ENCODE data around the gene BPIFB2.
"Not testable (repeated sequence)": the region's sequence is repeated elsewhere in the genome, so short reads cannot be mapped to it uniquely, and the experiment has no call there.

BPIFB2 gene

DNA sequence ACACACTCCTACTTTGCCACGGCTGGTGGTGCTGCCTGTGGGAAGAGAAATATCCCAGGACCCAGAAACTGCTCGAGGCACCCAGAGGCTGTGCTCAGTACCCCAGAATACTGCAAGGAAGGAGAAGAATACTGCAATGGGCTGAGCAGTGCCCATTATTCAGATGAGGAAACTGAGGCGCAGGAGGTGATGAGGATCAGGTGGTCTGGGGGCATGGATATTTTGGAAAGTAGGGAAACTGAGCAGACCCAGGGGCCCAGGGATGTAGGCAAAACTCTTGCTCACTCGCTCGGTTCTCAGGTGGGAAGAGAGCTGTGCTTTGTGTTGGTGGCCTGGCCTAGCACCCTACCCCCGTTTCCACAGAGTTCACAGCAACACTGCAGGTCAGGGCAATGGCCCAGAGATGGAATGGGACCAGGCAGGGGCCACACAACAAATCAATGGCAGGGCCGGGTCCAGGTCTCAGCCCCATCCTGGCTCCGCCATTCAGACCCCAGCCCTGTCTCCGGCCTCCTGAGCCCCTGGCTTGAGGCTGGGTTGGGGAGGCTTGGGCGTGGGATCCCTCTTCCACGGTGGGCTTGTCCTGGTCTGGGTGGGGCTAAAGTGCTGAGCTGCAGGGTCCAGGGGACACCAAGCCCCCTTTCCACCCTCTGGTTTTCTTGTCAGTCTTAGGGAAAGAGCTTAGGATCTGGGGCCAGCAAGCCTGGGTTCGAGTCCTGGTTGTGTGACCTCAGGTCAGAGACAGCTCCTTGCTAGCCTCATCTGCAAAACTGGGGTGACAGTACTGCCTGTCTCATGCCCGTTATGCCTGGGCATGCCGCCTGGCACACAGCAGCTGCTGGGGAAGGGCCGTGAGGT lies 37.2 kb upstream of the BPIFB2 start:
- Histone ChIP-seq H3K4me3 (ENCODE audit: low read depth, low read length) (no peak overlapping the region), H3K36me3 (replicated peaks) (no peaks in the 10 kb centered on the region), H3K27me3 (replicated peaks) (no peaks in the 10 kb centered on the region), H3K27ac (no peak overlapping the region)
- no peak for DNase-seq
- in situ Hi-C loops (cut with HindIII; ENCODE audit: low pct_ligation_motif_present, low sequenced_read_pairs) = no loop called here
- TF ChIP-seq, protein P1, sequence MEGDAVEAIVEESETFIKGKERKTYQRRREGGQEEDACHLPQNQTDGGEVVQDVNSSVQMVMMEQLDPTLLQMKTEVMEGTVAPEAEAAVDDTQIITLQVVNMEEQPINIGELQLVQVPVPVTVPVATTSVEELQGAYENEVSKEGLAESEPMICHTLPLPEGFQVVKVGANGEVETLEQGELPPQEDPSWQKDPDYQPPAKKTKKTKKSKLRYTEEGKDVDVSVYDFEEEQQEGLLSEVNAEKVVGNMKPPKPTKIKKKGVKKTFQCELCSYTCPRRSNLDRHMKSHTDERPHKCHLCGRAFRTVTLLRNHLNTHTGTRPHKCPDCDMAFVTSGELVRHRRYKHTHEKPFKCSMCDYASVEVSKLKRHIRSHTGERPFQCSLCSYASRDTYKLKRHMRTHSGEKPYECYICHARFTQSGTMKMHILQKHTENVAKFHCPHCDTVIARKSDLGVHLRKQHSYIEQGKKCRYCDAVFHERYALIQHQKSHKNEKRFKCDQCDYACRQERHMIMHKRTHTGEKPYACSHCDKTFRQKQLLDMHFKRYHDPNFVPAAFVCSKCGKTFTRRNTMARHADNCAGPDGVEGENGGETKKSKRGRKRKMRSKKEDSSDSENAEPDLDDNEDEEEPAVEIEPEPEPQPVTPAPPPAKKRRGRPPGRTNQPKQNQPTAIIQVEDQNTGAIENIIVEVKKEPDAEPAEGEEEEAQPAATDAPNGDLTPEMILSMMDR (IDR thresholded peaks at IDR 0.05; ENCODE audit: low read depth, low read length, missing control alignments) = no peak

DNA sequence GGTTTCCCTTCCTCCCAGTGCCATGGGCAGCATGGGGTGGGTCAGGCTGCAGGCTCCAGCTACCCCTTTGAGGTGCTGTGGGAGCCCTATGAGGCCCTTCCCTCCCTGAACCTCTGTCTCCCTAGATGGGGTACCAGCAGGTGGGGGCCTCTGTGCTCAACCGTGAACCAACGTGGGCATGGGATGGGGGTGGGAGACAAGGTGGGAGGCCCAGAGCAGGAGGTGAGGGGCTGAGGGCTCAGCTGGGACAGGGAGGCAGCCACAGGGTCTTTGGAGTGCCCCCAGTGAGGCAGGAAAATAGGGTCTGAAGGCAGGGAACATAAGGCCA lies 36.6 kb upstream of the BPIFB2 start:
- H3K36me3 ChIP-seq (replicated peaks) = no peaks in the 10 kb centered on the region
- no peak for DNase-seq
- in situ Hi-C loops (cut with HindIII; ENCODE audit: low pct_ligation_motif_present, low sequenced_read_pairs) = no loop called here
- TF ChIP-seq, protein P1 (IDR thresholded peaks at IDR 0.05; ENCODE audit: low read depth, low read length, missing control alignments) = no peak
- no peaks in the 10 kb centered on the region for H3K27me3 ChIP-seq (replicated peaks)
- H3K27ac ChIP-seq = no peak overlapping the region
- H3K4me3 ChIP-seq (ENCODE audit: low read depth, low read length) = no peak overlapping the region

DNA sequence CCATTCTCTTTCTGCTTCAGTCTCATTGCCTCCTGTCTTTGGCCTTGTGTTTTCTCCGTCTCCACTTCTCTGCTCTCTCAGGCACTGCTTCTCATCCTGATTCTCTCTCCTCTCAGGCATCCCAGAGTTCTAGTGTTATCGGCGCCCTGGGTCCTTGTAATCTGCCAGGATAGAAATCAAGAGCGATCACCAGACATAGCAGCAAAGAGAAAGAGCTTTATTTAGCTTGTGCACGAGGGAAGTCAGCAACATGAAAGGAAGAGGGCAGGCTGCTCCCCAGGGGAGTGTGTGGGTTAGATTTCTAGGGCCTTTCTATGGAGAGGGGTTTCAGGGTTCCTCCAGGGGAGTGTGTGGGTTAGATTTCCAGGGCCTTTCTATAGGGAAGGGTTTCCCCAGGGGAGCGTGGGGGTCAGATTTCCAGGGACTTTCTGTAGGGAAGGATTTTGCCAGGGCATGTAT lies 35.8 kb upstream of the BPIFB2 start:
- no peaks in the 10 kb centered on the region for H3K36me3 ChIP-seq (replicated peaks)
- in situ Hi-C loops (cut with HindIII; ENCODE audit: low pct_ligation_motif_present, low sequenced_read_pairs) = no loop called here
- TF ChIP-seq, protein P1 (IDR thresholded peaks at IDR 0.05; ENCODE audit: low read depth, low read length, missing control alignments) = no peak
- no peaks in the 10 kb centered on the region for H3K27me3 ChIP-seq (replicated peaks)
- no peak overlapping the region for H3K27ac ChIP-seq
- no peak for DNase-seq
- no peak overlapping the region for H3K4me3 ChIP-seq (ENCODE audit: low read depth, low read length)

DNA sequence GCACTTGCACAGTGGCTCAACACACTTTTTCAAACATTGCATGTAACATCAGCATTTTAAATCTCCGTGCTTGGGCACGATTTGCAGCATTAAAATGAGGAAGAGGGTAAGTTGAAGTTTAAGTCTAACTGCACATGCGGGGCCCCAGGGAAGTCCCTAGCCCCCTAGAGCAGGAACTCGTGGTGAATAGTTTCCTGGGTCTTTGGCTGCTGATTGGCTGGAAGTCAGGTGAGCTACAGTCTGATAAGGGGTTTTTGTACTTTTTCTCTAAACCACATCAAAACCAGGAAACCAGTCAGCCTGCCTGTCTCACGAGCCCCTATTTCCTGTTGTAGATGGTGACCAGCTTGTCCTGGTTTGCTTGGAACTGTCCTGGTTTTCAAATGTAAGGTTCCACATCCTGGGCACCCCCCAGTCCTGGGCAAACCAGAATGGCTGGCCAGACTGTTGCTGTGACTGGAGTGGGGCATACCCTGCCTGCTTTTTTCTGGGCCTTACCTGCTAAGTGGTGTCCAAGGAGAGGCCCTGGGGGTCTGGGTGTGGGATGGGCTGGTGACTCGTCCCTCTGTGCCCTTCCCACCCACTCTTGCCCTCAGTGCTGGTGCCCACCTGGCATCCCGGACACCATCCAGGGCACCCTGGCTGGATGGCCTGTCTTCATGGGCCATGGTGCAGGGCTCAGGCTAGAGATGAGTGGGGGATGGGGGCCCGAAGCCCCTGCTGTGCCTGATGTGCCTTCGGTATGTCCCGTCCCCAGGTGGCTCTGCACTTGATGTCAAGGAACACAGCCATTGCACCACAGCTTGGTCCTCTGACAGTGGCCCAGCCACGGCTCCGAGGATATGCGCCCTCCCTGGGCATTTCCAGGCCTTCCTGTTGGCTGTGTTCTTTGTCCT lies 35.1 kb upstream of the BPIFB2 start:
- H3K36me3 ChIP-seq (replicated peaks) = no peaks in the 10 kb centered on the region
- no peaks in the 10 kb centered on the region for H3K27me3 ChIP-seq (replicated peaks)
- in situ Hi-C loops (cut with HindIII; ENCODE audit: low pct_ligation_motif_present, low sequenced_read_pairs) = no loop called here
- H3K27ac ChIP-seq = no peak overlapping the region
- DNase-seq = no peak
- no peak overlapping the region for H3K4me3 ChIP-seq (ENCODE audit: low read depth, low read length)
- TF ChIP-seq, protein P1 (IDR thresholded peaks at IDR 0.05; ENCODE audit: low read depth, low read length, missing control alignments) = no peak

DNA sequence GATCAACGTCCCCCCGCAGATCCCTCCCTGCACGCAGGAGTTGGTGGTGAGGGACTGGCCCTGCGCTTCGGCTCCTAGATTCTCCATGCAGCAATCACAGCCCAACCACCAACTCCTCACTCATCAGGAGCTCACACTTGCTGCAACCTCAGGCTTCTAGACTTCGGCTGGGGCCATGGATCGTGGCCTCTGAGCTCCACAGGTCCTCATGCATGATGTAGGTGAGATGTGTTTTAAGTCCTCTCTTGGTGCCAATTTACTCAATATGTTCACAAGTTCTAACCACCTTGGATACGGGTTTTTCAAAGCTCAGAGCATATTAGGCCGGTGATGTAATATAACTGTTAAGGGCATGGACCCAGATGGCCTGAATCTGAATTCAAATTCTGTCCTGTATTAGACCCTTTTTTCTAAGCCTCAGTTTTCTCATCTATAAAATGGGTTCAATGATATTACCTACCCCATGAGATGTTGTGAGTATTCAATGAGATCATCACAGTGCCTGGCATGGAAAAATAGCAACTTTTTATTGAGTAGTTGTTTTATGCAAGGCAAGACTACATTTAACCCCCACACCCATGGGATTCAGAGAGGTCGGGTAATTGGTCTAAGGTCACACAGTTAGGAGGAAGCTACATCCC lies 34.3 kb upstream of the BPIFB2 start:
- Histone ChIP-seq H3K36me3 (replicated peaks) (no peaks in the 10 kb centered on the region), H3K27me3 (replicated peaks) (no peaks in the 10 kb centered on the region), H3K4me3 (ENCODE audit: low read depth, low read length) (no peak overlapping the region), H3K27ac (no peak overlapping the region)
- in situ Hi-C loops (cut with HindIII; ENCODE audit: low pct_ligation_motif_present, low sequenced_read_pairs) = no loop called here
- no peak for DNase-seq
- TF ChIP-seq, protein P1 (IDR thresholded peaks at IDR 0.05; ENCODE audit: low read depth, low read length, missing control alignments) = no peak

DNA sequence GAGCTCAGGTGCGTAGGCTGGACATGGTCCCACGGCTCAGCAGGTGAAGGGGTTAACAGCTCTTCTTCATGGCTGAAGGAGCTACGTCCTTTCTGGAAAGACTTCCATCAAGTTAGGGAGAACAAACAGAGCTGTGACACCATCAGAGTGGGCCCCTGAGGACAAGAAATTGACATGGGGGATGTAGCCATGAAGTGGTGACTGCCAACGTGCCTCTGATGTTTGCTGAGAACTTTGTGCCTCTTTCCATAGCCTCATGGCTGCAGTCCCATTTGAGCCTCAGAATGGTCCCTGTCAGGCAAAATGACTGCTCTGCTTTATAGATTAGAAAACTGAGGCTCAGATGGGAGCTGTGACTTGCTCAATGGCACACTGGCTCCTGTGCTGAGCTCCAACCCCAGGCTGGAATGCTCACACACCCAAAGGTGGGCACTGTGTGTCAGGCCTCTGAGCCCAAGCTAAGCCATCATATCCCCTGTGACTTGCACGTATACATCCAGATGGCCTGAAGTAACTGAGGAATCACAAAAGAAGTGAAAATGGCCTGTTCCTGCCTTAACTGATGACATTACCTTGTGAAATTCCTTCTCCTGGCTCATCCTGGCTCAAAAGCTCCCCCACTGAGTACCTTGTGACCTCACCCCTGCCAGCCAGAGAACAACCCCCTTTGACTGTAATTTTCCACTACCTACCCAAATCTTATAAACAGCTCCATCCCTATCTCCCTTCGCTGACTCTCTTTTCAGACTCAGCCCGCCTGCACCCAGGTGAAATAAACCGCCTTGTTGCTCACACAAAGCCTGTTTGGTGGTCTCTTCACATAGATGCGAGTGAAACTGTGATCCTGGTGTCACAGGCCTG lies 33.1 kb upstream of the BPIFB2 start:
- H3K4me3 ChIP-seq (ENCODE audit: low read depth, low read length); in situ Hi-C loops (cut with HindIII; ENCODE audit: low pct_ligation_motif_present, low sequenced_read_pairs); H3K36me3 ChIP-seq (replicated peaks); H3K27me3 ChIP-seq (replicated peaks); DNase-seq; H3K27ac ChIP-seq: not testable (repeated sequence)

DNA sequence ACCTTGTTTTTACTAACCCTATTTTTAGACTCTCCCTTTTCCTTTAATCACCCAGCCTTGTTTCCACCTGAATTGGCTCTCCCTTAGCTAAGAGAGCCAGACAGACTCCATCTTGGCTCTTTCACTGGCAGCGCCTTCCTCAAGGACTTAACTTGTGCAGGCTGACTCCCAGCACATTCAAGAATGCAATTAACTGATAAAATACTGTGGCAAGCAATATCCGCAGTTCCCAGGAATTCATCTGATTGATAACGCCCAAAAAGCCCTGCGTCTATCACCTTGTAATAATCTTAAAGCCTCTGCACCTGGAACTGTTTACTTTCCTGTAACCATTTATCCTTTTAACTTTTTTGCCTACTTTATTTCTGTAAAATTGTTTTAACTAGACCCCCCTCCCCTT lies 32.4 kb upstream of the BPIFB2 start:
- H3K36me3 ChIP-seq (replicated peaks); DNase-seq; H3K4me3 ChIP-seq (ENCODE audit: low read depth, low read length); H3K27ac ChIP-seq; H3K27me3 ChIP-seq (replicated peaks); in situ Hi-C loops (cut with HindIII; ENCODE audit: low pct_ligation_motif_present, low sequenced_read_pairs): not testable (repeated sequence)
